Activated CD4-positive, alpha-beta memory T cell treated with anti-CD3 and anti-CD28 coated beads for 36 hours (primary cell): Measurements from ENCODE around the gene DPP3. TPM values are rescaled to one million over a fixed set of nuclear protein-coding genes. Genes with fewer than 3 reads are reported as not detected.

Source experiments
- CTCF ChIA-PET: fragments of 350-600 bp; sonication (Branson Sonifier 250); formaldehyde crosslinking; loops from one replicate; lab custom pipeline; 2021; ENCODE audit warnings: antibody characterized with exemption, inconsistent platforms; lab: Charles Lee
- POLR2A ChIA-PET: fragments of 350-600 bp; sonication (Branson Sonifier 250); formaldehyde crosslinking; loops from one replicate; lab custom pipeline; 2021; ENCODE audit warnings: antibody characterized with exemption; lab: Charles Lee
- DNase-seq: peaks from one replicate; pipeline ENCODE4 v3.0.0-alpha.2; 2020
- H3K27ac Mint-ChIP-seq: one replicate; pipeline ENCODE4 v1.8.0; 2021; ENCODE audit warnings: mixed read lengths
- H3K27me3 Mint-ChIP-seq: one replicate; pipeline ENCODE4 v1.8.0; 2021; ENCODE audit warnings: mixed read lengths
- H3K36me3 Mint-ChIP-seq: one replicate; pipeline ENCODE4 v1.8.0; 2021; ENCODE audit warnings: mixed read lengths
- H3K4me1 Mint-ChIP-seq: one replicate; pipeline ENCODE4 v1.8.0; 2021; ENCODE audit warnings: low read depth, mixed read lengths
- H3K4me3 Mint-ChIP-seq: one replicate; pipeline ENCODE4 v1.8.0; 2021; ENCODE audit warnings: mild to moderate bottlenecking, mixed read lengths
- H3K9me3 Mint-ChIP-seq: one replicate; pipeline ENCODE4 v1.8.0; 2021; ENCODE audit warnings: mixed read lengths
- intact Hi-C: fragments of 100-400 bp; cut with micrococcal nuclease; formaldehyde crosslinking; loops from one replicate; pipeline ENCODE4 v1.15.1; 2023
- total RNA-seq, 2 experiments: library from RNA; stranded (reverse); gene quantifications; one replicate each; pipeline ENCODE4 v1.2.3, GENCODE V29; 2021

DPP3 gene
- total RNA-seq, 2 experiments from 2014 or later: 76.1 to 89.7 TPM

- ChIA-PET CTCF (no interaction called here), POLR2A (no interaction called here)
- no peak overlapping the region for H3K4me3 Mint-ChIP-seq
- H3K9me3 Mint-ChIP-seq: no peaks in the 10 kb centered on the region
- peaks cover 8% of the 10 kb centered on the region for H3K4me1 Mint-ChIP-seq
- no peak overlapping the region for H3K27ac Mint-ChIP-seq
- no peak for DNase-seq
- intact Hi-C loops: loop anchor here (5.0 kb wide), 1 partner anchor 293 kb away; the partner anchor contains the start of gene RCE1
- H3K36me3 Mint-ChIP-seq: no peaks in the 10 kb centered on the region
- H3K27me3 Mint-ChIP-seq: no peaks in the 10 kb centered on the region
Measured at GRCh38 chr11:66548774-66549630, 68.8 kb downstream of the DPP3 start.

- POLR2A ChIA-PET: no interaction called here
Measured at GRCh38 chr11:66549696-66550095, 69.5 kb downstream of the DPP3 start.

GRCh38 chr11:66550887-66551286 is 70.7 kb downstream of the DPP3 start:
- DNase-seq: no peak
- POLR2A ChIA-PET: no interaction called here
- CTCF ChIA-PET: no interaction called here
- Mint-ChIP-seq H3K27me3 (peaks cover under 1% of the 10 kb centered on the region), H3K4me1 (no peaks in the 10 kb centered on the region), H3K36me3 (no peaks in the 10 kb centered on the region), H3K27ac (no peak overlapping the region), H3K4me3 (no peak overlapping the region), H3K9me3 (no peaks in the 10 kb centered on the region)
- intact Hi-C loops: no loop called here

More at GRCh38 chr11:66549696-66550095, 69.5 kb downstream of the DPP3 start:
- Mint-ChIP-seq H3K36me3 (no peaks in the 10 kb centered on the region), H3K27ac (no peak overlapping the region), H3K9me3 (no peaks in the 10 kb centered on the region), H3K4me1 (peaks cover 3% of the 10 kb centered on the region), H3K27me3 (no peaks in the 10 kb centered on the region), H3K4me3 (no peak overlapping the region)
- DNase-seq: no peak
- intact Hi-C loops: loop anchor here (5.0 kb wide), 1 partner anchor 293 kb away; the partner anchor contains the start of gene RCE1
- CTCF ChIA-PET: no interaction called here

- Mint-ChIP-seq H3K4me3 (no peak overlapping the region), H3K4me1 (no peaks in the 10 kb centered on the region), H3K36me3 (no peaks in the 10 kb centered on the region), H3K27me3 (peaks cover 8% of the 10 kb centered on the region), H3K9me3 (no peaks in the 10 kb centered on the region), H3K27ac (no peak overlapping the region)
- DNase-seq: no peak
- CTCF ChIA-PET: interaction anchor here (1.6 kb wide), 1 partner anchor 9 kb away, joined by 5 read pairs; the partner anchor contains the start of gene ZDHHC24
- intact Hi-C loops: no loop called here
- POLR2A ChIA-PET: interaction anchor here (0.7 to 1.0 kb wide), 2 partner anchors 8 to 850 kb away, joined by 3 read pairs; partner anchors contain the start of genes ACTN3 and ZDHHC24
Measured at GRCh38 chr11:66554602-66555001, 74.4 kb downstream of the DPP3 start.

GRCh38 chr11:66555416-66555815 is 75.2 kb downstream of the DPP3 start:
- CTCF ChIA-PET: interaction anchor here (1.6 kb wide), 1 partner anchor 10 kb away, joined by 5 read pairs; the partner anchor contains the start of gene ZDHHC24
- Mint-ChIP-seq H3K4me1 (no peaks in the 10 kb centered on the region), H3K27ac (no peak overlapping the region), H3K36me3 (no peaks in the 10 kb centered on the region), H3K4me3 (no peak overlapping the region), H3K27me3 (peaks cover 8% of the 10 kb centered on the region), H3K9me3 (no peaks in the 10 kb centered on the region)
- DNase-seq: no peak
- intact Hi-C loops: no loop called here
- POLR2A ChIA-PET: interaction anchor here (1.0 kb wide), 1 partner anchor 9 kb away, joined by 3 read pairs; the partner anchor contains the start of genes ACTN3 and ZDHHC24

- Mint-ChIP-seq H3K9me3 (no peaks in the 10 kb centered on the region), H3K27me3 (peaks cover 8% of the 10 kb centered on the region), H3K4me1 (no peaks in the 10 kb centered on the region), H3K4me3 (no peak overlapping the region), H3K36me3 (no peaks in the 10 kb centered on the region), H3K27ac (no peak overlapping the region)
- intact Hi-C loops: no loop called here
- DNase-seq: no peak
- ChIA-PET POLR2A (no interaction called here), CTCF (no interaction called here)
Measured at GRCh38 chr11:66556086-66556485, 75.9 kb downstream of the DPP3 start.

GRCh38 chr11:66557733-66558326 is 77.6 kb downstream of the DPP3 start:
- Mint-ChIP-seq H3K36me3 (no peaks in the 10 kb centered on the region), H3K9me3 (no peaks in the 10 kb centered on the region), H3K27ac (no peak overlapping the region), H3K4me1 (no peaks in the 10 kb centered on the region), H3K4me3 (no peak overlapping the region), H3K27me3 (peaks cover 8% of the 10 kb centered on the region)
- intact Hi-C loops: no loop called here
- POLR2A ChIA-PET: no interaction called here
- CTCF ChIA-PET: interaction anchor here (0.8 kb wide), 1 partner anchor 169 kb away, joined by 3 read pairs; no protein-coding TSS in a partner anchor
- no peak for DNase-seq

Other genes with a start within 250 kb of the DPP3 start
- gene KLC2, start 222.7 kb upstream of the DPP3 start, total RNA-seq: 10 to 100 TPM; 40.5 to 44.8 TPM
- 100 to 1,000 TPM; 118 to 124 TPM for gene RAB1B, start 211.8 kb upstream of the DPP3 start, total RNA-seq
- 1 to 10 TPM in 1 of 2 experiments, under 1 TPM in 1; 0.39 to 1.5 TPM for gene CNIH2, start 202.3 kb upstream of the DPP3 start, total RNA-seq
- 10 to 100 TPM; 63.1 to 65.8 TPM for gene YIF1A, start 191.3 kb upstream of the DPP3 start, total RNA-seq
- not detected for gene TMEM151A, start 188.5 kb upstream of the DPP3 start, total RNA-seq
- not detected for gene CD248, start 163.4 kb upstream of the DPP3 start, total RNA-seq
- 1 to 10 TPM; 1.0 to 1.6 TPM for gene RIN1, start 144.0 kb upstream of the DPP3 start, total RNA-seq
- gene BRMS1, start 135.3 kb upstream of the DPP3 start, total RNA-seq: 10 to 100 TPM; 29.3 to 31.2 TPM
- gene B4GAT1, start 132.8 kb upstream of the DPP3 start, total RNA-seq: 1 to 10 TPM; 8.2 to 8.3 TPM
- 10 to 100 TPM; 10.3 to 10.6 TPM for gene SLC29A2, start 108.7 kb upstream of the DPP3 start, total RNA-seq
- gene NPAS4, start 59.4 kb upstream of the DPP3 start, total RNA-seq: not detected
- gene MRPL11, start 41.6 kb upstream of the DPP3 start, total RNA-seq: 100 to 1,000 TPM; 104 to 106 TPM
- gene PELI3, start 13.5 kb upstream of the DPP3 start, total RNA-seq: 1 to 10 TPM; 7.0 to 8.5 TPM
- 10 to 100 TPM; 11.1 to 13.2 TPM for gene BBS1, start 30.2 kb downstream of the DPP3 start, total RNA-seq
- 10 to 100 TPM; 13.5 to 14.9 TPM for gene ZDHHC24, start 65.6 kb downstream of the DPP3 start, total RNA-seq
- under 1 TPM; 0.15 to 0.24 TPM for gene ACTN3, start 66.5 kb downstream of the DPP3 start, total RNA-seq
- gene CTSF, start 88.2 kb downstream of the DPP3 start, total RNA-seq: 1 to 10 TPM; 1.4 to 1.5 TPM
- gene CCDC87, start 112.6 kb downstream of the DPP3 start, total RNA-seq: under 1 TPM; 0.12 to 0.24 TPM
- 10 to 100 TPM; 24.2 to 26.9 TPM for gene CCS, start 112.8 kb downstream of the DPP3 start, total RNA-seq
- 100 to 1,000 TPM; 114 to 121 TPM for gene RBM14, start 136.2 kb downstream of the DPP3 start, total RNA-seq
- 10 to 100 TPM; 87.0 to 94.0 TPM for gene RBM4, start 158.3 kb downstream of the DPP3 start, total RNA-seq
- gene RBM4B, start 197.5 kb downstream of the DPP3 start, total RNA-seq: 10 to 100 TPM; 10.9 to 11.7 TPM
- gene SPTBN2, start 248.8 kb downstream of the DPP3 start, total RNA-seq: 1 to 10 TPM; 1.3 to 1.5 TPM